Measurements from ENCODE around the gene HMGA1.

HMGA1 gene

GRCh38 chr6:34292954-34293353, 56.3 kb downstream of the HMGA1 start:
- no peak for DNase-seq (ENCODE audit: low spot score)

DNA sequence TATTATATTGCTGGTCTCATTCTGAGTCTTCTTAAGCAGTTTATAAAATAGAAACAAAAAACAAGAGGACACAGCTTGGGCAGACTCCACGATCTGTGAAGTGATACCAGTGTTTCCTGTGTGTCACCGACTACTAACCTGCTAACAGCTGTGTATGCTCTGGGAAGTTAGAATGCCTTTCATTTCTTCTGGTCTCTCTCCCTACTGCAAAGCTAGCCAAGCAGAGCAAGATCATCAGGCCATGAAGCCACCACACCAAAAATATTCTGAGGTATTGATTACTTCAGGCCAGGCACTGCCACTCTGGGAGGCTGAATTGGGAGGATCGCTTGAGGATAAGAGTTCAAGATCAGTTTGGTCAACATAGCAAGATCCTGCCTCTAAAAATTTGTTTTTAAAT, 59.0 kb downstream of the HMGA1 start:
- DNase-seq (ENCODE audit: low spot score) = no peak

All from globus pallidus (tissue), 1 donor.